Spleen (tissue), 11 donors: Measurements from ENCODE around the gene DVL1. TPM values are rescaled to one million over a fixed set of nuclear protein-coding genes. Genes with fewer than 3 reads are reported as not detected.

ENCODE experiments used
- DNase-seq: peaks from one replicate; pipeline ENCODE4 v3.0.0-alpha.2; 2020
- H3K27ac ChIP-seq, 8 donors: fragments of 200-600 bp; sonication (generic) in 7 of 8; 1 replicate in 4 of 8; 2 replicates in 4 of 8; pipeline versions ENCODE4 v1.5.0 to v1.8.0; 2016 to 2021; ENCODE audit warnings: inconsistent platforms in 4 of 8, mild to moderate bottlenecking in 4 of 8, moderate library complexity in 1 of 8
- H3K27me3 ChIP-seq, 7 donors: fragments of 200-600 bp; sonication (generic) in 6 of 7; replicated peaks in 1 of 7; 1 replicate in 4 of 7; 2 replicates in 3 of 7; pipeline versions ENCODE4 v1.5.0 to v1.8.0; 2016 to 2021; ENCODE audit warnings: inconsistent platforms in 3 of 7, mild to moderate bottlenecking in 1 of 7
- H3K36me3 ChIP-seq, 6 donors: fragments of 200-600 bp; sonication (generic) in 5 of 6; 1 replicate in 4 of 6; 2 replicates in 2 of 6; pipeline versions ENCODE4 v1.5.0 to v1.8.0; 2016 to 2021; ENCODE audit warnings: inconsistent platforms in 2 of 6
- H3K4me1 ChIP-seq, 6 donors: fragments of 200-600 bp; sonication (generic) in 5 of 6; 1 replicate in 3 of 6; 2 replicates in 3 of 6; pipeline versions ENCODE4 v1.5.0 to v1.8.0; 2016 to 2021; ENCODE audit warnings: inconsistent platforms in 3 of 6
- H3K4me3 ChIP-seq, 8 donors: fragments of 200-600 bp; sonication (generic) in 7 of 8; 1 replicate in 4 of 8; 2 replicates in 4 of 8; pipeline versions ENCODE4 v1.5.0 to v1.8.0; 2016 to 2021; ENCODE audit warnings: inconsistent platforms in 4 of 8, mild to moderate bottlenecking in 4 of 8, moderate library complexity in 2 of 8
- H3K9me3 ChIP-seq, 8 donors: fragments of 200-600 bp; sonication (generic) in 7 of 8; 1 replicate in 4 of 8; 2 replicates in 4 of 8; pipeline versions ENCODE4 v1.5.0 to v1.8.0; 2016 to 2021; ENCODE audit warnings: inconsistent platforms in 4 of 8
- POLR2A ChIP-seq, 3 donors: fragments of 450-650 bp; IDR thresholded peaks; one replicate each; pipeline ENCODE4 v1.5.1; 2017; ENCODE audit warnings: antibody characterized with exemption in 3 of 3, mild to moderate bottlenecking in 1 of 3
- POLR2AphosphoS5 ChIP-seq, 3 donors: sonication (generic); formaldehyde crosslinking; IDR thresholded peaks; one replicate each; pipeline ENCODE4 v1.5.1; 2017; ENCODE audit warnings: antibody characterized with exemption in 3 of 3
- WGBS, 5 donors: extraction: QIAGEN DNeasy Blood & Tissue Kit in 3 of 5; methylation state at CpG; one replicate each; pipeline versions ENCODE4 v1.1.5 to v1.1.7; 2013 to 2018; 5-methylcytosine and 5-hydroxymethylcytosine counted together
- intact Hi-C: fragments of 100-400 bp; cut with DNase I; formaldehyde crosslinking; loops from one replicate; pipeline ENCODE4 v1.15.0; 2023; ENCODE audit warnings: low total_unique reads
- polyA plus RNA-seq, 3 donors: library from polyadenylated mRNA; stranded (reverse); fragments of 200-250 nt; gene quantifications; one replicate each; pipeline ENCODE4 v1.2.1, GENCODE V29; 2013
- total RNA-seq, 7 donors: library from RNA; depleted of rRNA in 3 of 7; stranded (reverse); fragments of >200 nt in 3 of 7; fragmentation: NEBNext Ultra II Directional in 4 of 7; extraction: Animal tissue kit (Norgen Biotek cat#: 25700) in 4 of 7; gene quantifications; one replicate each; pipeline versions ENCODE4 v1.1.0 to v1.2.1, GENCODE V29; 2016 to 2021
- TF ChIP-seq, protein P1 (sequence below), 11 experiments: fragments of 200-600 bp in 7 of 11; fragments of 450-650 bp in 4 of 11; sonication (generic) in 4 of 11; IDR thresholded peaks in 8 of 11; conservative IDR thresholded peaks in 3 of 11; 1 replicate in 7 of 11; 2 replicates in 4 of 11; pipeline versions ENCODE4 v1.4.0 to v1.8.0; 2016 to 2021; ENCODE audit warnings: antibody characterized with exemption in 11 of 11, inconsistent platforms in 4 of 11, mild to moderate bottlenecking in 1 of 11
- donor health status: healthy with polysubstance abuse.
- donor health status: DM: no; HTN: no; CAD: no; lungs with moderate emphysema.
- donor health status: DM: no; HTN: no; CAD: no.
- donor health status: Bipolar disorder and iron deficiency.
- donor health status: healthy.
- donor health status: DM: no; HTN: no; CAD: no.
- donor health status: DM: yes; HTN: yes; CAD: no.

The DVL1 gene
- total and polyA plus RNA-seq, 10 donors: 18.1 to 59.1 (median 39.2) TPM

DNA sequence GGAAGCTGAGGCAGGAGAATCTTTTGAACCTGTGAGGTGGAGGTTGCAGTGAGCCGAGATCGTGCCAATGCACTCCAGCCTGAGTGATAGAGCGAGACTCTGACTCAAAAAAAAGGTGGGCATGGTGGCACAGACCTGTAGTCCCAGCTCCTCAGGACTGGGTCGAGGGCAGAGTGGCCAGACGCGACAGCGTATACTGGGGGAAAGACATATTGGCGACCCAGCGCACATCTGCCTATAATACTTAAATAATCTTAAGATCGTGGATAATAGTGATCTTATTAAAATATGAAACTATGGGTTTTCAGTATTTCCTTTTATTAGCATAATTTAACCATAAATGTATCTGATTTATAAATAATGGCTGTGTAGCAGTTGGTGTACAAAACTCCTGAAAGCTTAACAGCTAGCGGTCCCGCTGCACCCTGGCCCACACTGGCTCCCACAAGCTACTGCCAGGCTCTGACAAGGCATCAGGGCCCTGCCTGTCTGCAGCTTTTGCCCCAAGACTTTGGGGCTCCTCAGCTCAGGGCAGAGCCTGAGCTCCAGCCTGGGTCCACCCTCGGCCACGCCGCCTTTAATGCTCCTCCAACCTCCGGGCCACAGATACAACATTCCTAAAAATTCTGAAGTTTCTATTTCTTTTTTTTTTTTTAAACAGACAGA, 28.5 kb upstream of the DVL1 start:
- Histone ChIP-seq H3K27me3 (no peaks in the 10 kb centered on the region), H3K4me3 (no peak overlapping the region), H3K9me3 (no peaks in the 10 kb centered on the region), H3K4me1 (peaks cover 13 to 34% (median 29%) of the 10 kb centered on the region in 6 donors), H3K36me3 (peaks cover 0 to 38% (median 9%) of the 10 kb centered on the region in 6 donors), H3K27ac (no peak overlapping the region)
- 94 to 97% (median 96%) methylated on average over 16 of the region's 16 CpGs for WGBS, 5 donors
- intact Hi-C loops: no loop called here
- TF ChIP-seq POLR2AphosphoS5 (IDR thresholded peaks at IDR 0.05) (no peak), POLR2A (IDR thresholded peaks at IDR 0.05) (no peak)
- TF ChIP-seq, protein P1, sequence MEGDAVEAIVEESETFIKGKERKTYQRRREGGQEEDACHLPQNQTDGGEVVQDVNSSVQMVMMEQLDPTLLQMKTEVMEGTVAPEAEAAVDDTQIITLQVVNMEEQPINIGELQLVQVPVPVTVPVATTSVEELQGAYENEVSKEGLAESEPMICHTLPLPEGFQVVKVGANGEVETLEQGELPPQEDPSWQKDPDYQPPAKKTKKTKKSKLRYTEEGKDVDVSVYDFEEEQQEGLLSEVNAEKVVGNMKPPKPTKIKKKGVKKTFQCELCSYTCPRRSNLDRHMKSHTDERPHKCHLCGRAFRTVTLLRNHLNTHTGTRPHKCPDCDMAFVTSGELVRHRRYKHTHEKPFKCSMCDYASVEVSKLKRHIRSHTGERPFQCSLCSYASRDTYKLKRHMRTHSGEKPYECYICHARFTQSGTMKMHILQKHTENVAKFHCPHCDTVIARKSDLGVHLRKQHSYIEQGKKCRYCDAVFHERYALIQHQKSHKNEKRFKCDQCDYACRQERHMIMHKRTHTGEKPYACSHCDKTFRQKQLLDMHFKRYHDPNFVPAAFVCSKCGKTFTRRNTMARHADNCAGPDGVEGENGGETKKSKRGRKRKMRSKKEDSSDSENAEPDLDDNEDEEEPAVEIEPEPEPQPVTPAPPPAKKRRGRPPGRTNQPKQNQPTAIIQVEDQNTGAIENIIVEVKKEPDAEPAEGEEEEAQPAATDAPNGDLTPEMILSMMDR (IDR thresholded peaks at IDR 0.05 in 8 of 11, conservative IDR thresholded peaks at IDR 0.05 in 3 of 11): no peak
- no peak for DNase-seq

- intact Hi-C loops: no loop called here
- no peak for DNase-seq
- H3K36me3 ChIP-seq: peaks cover 0 to 38% (median 9%) of the 10 kb centered on the region in 6 donors
- H3K4me3 ChIP-seq: no peak overlapping the region
- peaks cover 19 to 41% (median 38%) of the 10 kb centered on the region in 6 donors for H3K4me1 ChIP-seq
- H3K9me3 ChIP-seq: no peaks in the 10 kb centered on the region
- H3K27ac ChIP-seq: peak overlapping the region in 2 of 8 donors; percentile 98
- TF ChIP-seq POLR2A (IDR thresholded peaks at IDR 0.05) (no peak), POLR2AphosphoS5 (IDR thresholded peaks at IDR 0.05) (no peak)
- TF ChIP-seq, protein P1 (IDR thresholded peaks at IDR 0.05 in 8 of 11, conservative IDR thresholded peaks at IDR 0.05 in 3 of 11): no peak
- no peaks in the 10 kb centered on the region for H3K27me3 ChIP-seq
- WGBS, 5 donors: 89 to 95% (median 93%) methylated on average over 10 of the region's 10 CpGs
Measured at GRCh38 chr1:1376551-1377226, 27.5 kb upstream of the DVL1 start.

DNA sequence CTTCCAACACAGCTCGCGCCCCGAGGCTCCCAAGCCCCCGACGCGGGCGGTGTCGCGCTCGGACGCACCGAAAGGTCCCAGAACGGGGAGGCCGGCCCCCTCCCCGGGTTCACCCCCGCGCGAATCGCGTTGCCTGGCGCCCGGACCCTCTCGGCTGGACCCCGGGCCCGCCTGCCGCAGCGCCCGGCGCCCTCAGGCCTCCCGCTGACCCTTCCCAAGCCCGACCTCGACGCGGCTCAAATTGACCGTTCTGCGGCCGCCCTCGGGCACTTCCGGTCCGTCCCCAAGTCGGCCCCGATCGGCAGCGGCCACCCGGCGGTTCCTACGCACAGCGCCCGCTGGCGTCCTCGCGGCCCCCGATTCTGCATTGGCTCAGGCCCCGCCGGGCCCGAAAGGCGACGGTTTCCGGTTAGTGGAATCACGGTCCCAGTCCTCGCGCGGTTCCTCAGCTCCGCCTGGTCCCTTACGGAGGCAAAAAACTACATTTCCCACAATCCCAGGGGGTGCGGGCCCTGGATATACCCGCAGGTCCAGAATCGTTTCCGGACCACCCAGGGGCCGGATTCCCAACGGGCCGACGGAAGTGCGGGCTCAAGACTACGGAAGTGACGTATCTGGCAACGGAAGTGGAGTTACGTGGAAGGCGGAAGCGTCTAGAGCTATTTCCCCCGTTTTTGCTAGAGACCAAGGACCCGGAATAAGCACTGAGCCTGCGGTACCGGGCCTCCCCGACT, 25.9 kb upstream of the DVL1 start, which contains the start of gene AURKAIP1:
Gene AURKAIP1 (minus strand): TSS at position 279 of the 734 bp plus-strand sequence. CDS start 451 bp downstream, outside the sequence.
- H3K27ac ChIP-seq: peak within 1 kb of the TSS; percentile 85 to 98 (median 95)
- TF ChIP-seq, protein P1 (IDR thresholded peaks at IDR 0.05 in 8 of 11, conservative IDR thresholded peaks at IDR 0.05 in 3 of 11): peak in 9 of 11 experiments; percentile 13 to 71 (median 53)
- peak in 1 of 3 donors; percentile 30 for TF ChIP-seq POLR2A (IDR thresholded peaks at IDR 0.05)
- peak; percentile 91 to 96 (median 94) for TF ChIP-seq POLR2AphosphoS5 (IDR thresholded peaks at IDR 0.05)

More for the DNA sequence above, 25.9 kb upstream of the DVL1 start, which contains the start of gene AURKAIP1:
- peaks cover 0 to 22% (median 9%) of the 10 kb centered on the region in 6 donors for H3K36me3 ChIP-seq
- intact Hi-C loops: no loop called here
- peaks cover 22 to 53% (median 46%) of the 10 kb centered on the region in 6 donors for H3K4me1 ChIP-seq
- DNase-seq: peak; percentile 99
- no peaks in the 10 kb centered on the region for H3K9me3 ChIP-seq
- no peaks in the 10 kb centered on the region for H3K27me3 ChIP-seq
- peak within 1 kb of the TSS; percentile 83 to 97 (median 92) for H3K4me3 ChIP-seq
- 0 to 1% (median 1%) methylated on average over 24 to 85 of the region's 85 CpGs for WGBS, 5 donors
